ENCODE data around the gene THSD7A. TPM values are rescaled to one million over a fixed set of nuclear protein-coding genes. Genes with fewer than 3 reads are reported as not detected.

The THSD7A gene
- total and polyA plus RNA-seq, 2 of the 4 experiments (the other 2 are of a cell fraction): 0.02 to 0.18 TPM

DNA sequence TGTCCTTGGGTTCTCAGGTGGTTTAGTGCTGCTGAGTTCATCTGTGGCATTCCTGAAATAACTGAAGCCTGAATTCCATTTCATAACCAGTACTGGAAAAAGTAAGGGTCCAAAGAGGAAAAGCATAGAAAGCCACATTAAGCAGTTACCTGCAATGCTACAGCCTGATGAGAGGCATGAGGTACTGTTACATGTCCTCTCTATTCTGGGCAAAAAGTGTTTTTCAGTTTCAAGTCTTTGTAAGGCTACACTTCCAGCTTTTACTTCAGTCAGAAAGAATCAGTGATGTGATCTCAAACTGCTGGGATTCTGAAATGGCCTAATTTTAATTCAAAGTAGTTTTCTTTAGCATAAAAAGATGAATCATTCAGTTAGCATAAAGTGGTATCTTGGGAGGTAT lies 488.9 kb downstream of the THSD7A start:
- ChIA-PET CTCF (interaction anchor here (0.6 to 0.7 kb wide), 2 partner anchors 403 to 567 kb away, joined by 3 read pairs; a partner anchor contains a TSS), POLR2A (ENCODE audit: unreplicated experiment) (no interaction called here)
- Histone ChIP-seq H2AFZ (replicated peaks; ENCODE audit: low read length, poor library complexity) (no peak overlapping the region), H4K20me1 (ENCODE audit: insufficient read depth, low read length) (no peaks in the 10 kb centered on the region), H3K9me3 (ENCODE audit: control insufficient read depth, insufficient read depth, low read length) (no peaks in the 10 kb centered on the region), H3K27me3 (ENCODE audit: control insufficient read depth, insufficient read depth, low read length) (no peaks in the 10 kb centered on the region), H4K91ac (ENCODE audit: insufficient read depth, low read depth, low read length) (no peak overlapping the region), H3K56ac (ENCODE audit: extremely low read depth, insufficient read depth, low read length) (no peak overlapping the region), H3K4me1 (ENCODE audit: control insufficient read depth, insufficient read depth, low read length) (no peaks in the 10 kb centered on the region), H3K9ac (ENCODE audit: low read depth, low read length) (no peak overlapping the region), H3K36me3 (ENCODE audit: control insufficient read depth, insufficient read depth, low read length) (no peaks in the 10 kb centered on the region), H2BK120ac (ENCODE audit: low read depth, low read length) (no peak overlapping the region), H2AK9ac (replicated peaks; ENCODE audit: low read depth, low read length, poor library complexity) (no peak overlapping the region), H3K14ac (replicated peaks; ENCODE audit: low read depth, low read length) (no peak overlapping the region), H3K9me1 (ENCODE audit: insufficient read depth, low read length) (no peaks in the 10 kb centered on the region), H3K4ac (ENCODE audit: low read depth, low read length) (no peak overlapping the region), H3K23ac (ENCODE audit: low read depth, low read length) (no peak overlapping the region), H2BK5ac (ENCODE audit: low read depth, low read length, poor library complexity, severe bottlenecking) (no peak overlapping the region), H3K4me3 (ENCODE audit: insufficient read depth, low read depth, low read length) (no peak overlapping the region), H3K79me1 (ENCODE audit: low read depth in 1 of 2, low read length in 2 of 2) (no peaks in the 10 kb centered on the region), H3K18ac (ENCODE audit: low read depth, low read length) (no peak overlapping the region), H2AK5ac (ENCODE audit: low read depth, low read length) (no peak overlapping the region), H3K4me2 (ENCODE audit: low read depth, low read length) (no peak overlapping the region), H4K5ac (ENCODE audit: low read depth, low read length) (no peak overlapping the region), H2BK15ac (ENCODE audit: low read depth, low read length) (no peak overlapping the region), H4K8ac (ENCODE audit: low read depth in 2 of 2, low read length in 2 of 2) (no peak overlapping the region), H2BK20ac (ENCODE audit: low read depth, low read length) (no peak overlapping the region), H3K27ac (ENCODE audit: insufficient read depth, low read length) (no peak overlapping the region)
- DNase-seq (no peak), ATAC-seq (ENCODE audit: low read depth) (no peak)
- TF ChIP-seq RCOR1 (IDR thresholded peaks at IDR 0.05; ENCODE audit: insufficient replicate concordance, low read length) (no peak), MXI1 (IDR thresholded peaks at IDR 0.05; ENCODE audit: borderline replicate concordance, low read depth, low read length) (no peak), FOS (IDR thresholded peaks at IDR 0.05; ENCODE audit: low read depth, low read length) (no peak), RAD21 (IDR thresholded peaks at IDR 0.05; ENCODE audit: low read length) (no peak), MAFK (IDR thresholded peaks at IDR 0.05; ENCODE audit: low read depth, low read length) (no peak), NFE2L2 (IDR thresholded peaks at IDR 0.05; ENCODE audit: low read depth, low read length) (no peak)
- TF ChIP-seq, protein P1, sequence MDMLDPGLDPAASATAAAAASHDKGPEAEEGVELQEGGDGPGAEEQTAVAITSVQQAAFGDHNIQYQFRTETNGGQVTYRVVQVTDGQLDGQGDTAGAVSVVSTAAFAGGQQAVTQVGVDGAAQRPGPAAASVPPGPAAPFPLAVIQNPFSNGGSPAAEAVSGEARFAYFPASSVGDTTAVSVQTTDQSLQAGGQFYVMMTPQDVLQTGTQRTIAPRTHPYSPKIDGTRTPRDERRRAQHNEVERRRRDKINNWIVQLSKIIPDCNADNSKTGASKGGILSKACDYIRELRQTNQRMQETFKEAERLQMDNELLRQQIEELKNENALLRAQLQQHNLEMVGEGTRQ (IDR thresholded peaks at IDR 0.05; ENCODE audit: low read depth, low read length): no peak
- TF ChIP-seq, protein P2, sequence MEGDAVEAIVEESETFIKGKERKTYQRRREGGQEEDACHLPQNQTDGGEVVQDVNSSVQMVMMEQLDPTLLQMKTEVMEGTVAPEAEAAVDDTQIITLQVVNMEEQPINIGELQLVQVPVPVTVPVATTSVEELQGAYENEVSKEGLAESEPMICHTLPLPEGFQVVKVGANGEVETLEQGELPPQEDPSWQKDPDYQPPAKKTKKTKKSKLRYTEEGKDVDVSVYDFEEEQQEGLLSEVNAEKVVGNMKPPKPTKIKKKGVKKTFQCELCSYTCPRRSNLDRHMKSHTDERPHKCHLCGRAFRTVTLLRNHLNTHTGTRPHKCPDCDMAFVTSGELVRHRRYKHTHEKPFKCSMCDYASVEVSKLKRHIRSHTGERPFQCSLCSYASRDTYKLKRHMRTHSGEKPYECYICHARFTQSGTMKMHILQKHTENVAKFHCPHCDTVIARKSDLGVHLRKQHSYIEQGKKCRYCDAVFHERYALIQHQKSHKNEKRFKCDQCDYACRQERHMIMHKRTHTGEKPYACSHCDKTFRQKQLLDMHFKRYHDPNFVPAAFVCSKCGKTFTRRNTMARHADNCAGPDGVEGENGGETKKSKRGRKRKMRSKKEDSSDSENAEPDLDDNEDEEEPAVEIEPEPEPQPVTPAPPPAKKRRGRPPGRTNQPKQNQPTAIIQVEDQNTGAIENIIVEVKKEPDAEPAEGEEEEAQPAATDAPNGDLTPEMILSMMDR (conservative IDR thresholded peaks at IDR 0.05; ENCODE audit: low read depth, low read length): no peak
- TF ChIP-seq, protein P3, sequence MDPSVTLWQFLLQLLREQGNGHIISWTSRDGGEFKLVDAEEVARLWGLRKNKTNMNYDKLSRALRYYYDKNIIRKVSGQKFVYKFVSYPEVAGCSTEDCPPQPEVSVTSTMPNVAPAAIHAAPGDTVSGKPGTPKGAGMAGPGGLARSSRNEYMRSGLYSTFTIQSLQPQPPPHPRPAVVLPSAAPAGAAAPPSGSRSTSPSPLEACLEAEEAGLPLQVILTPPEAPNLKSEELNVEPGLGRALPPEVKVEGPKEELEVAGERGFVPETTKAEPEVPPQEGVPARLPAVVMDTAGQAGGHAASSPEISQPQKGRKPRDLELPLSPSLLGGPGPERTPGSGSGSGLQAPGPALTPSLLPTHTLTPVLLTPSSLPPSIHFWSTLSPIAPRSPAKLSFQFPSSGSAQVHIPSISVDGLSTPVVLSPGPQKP (IDR thresholded peaks at IDR 0.05; ENCODE audit: borderline replicate concordance, low read depth, low read length): no peak
- dilution Hi-C loops (cut with HindIII; ENCODE audit: low sequenced_read_pairs, unreplicated experiment): no loop called here
- intact Hi-C loops (cut with micrococcal nuclease): loop anchor here (5.0 kb wide), 1 partner anchor 456 kb away; no protein-coding TSS in a partner anchor
- in situ Hi-C loops (cut with MboI; ENCODE audit: low sequenced_read_pairs): no loop called here
- no TSS peak for BruUV-seq (replicated peaks)

Data from IMR-90 (cell line).